Activated CD8-positive, alpha-beta memory T cell treated with anti-CD3 and anti-CD28 coated beads for 1 hour (primary cell): Measurements from ENCODE around the gene UTP11.
"Not testable (repeated sequence)": the region's sequence is repeated elsewhere in the genome, so short reads cannot be mapped to it uniquely, and the experiment has no call there.

ENCODE experiments used
- DNase-seq, 2 donors: peaks; one replicate each; pipeline ENCODE4 v3.0.0-alpha.2; 2020; ENCODE audit warnings: low read depth in 1 of 2; ENCODE audit errors: extremely low read depth in 1 of 2

The UTP11 gene

GRCh38 chr1:38027201-38028104 is 14.9 kb downstream of the UTP11 start:
- no peak for DNase-seq

DNA sequence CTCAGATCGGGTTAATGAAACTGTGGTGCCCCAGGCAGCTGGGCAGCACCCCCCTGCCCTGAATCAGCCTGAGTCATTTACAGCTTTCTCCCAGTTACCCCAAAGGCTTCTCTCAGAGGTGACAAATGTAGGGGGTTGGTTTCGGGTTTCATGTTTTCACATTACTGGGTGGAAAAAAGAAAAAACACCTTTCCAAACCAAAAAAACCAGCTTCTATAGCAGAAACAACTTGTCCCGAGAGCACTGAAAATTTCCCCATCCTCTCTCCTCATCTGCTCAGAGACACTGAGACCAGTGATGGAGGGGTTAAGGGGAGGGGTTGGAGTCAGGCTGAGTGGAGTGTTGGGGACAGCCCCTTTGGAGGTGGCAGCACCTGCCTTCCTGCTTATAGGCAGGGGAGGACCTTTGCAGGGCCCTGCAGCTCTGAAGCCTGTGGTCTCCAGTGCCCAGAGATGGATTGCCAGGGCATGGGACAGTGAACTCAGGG is 15.6 kb downstream of the UTP11 start:
- no peak for DNase-seq

- no peak for DNase-seq
These were observed 16.1 kb downstream of the UTP11 start for GRCh38 chr1:38028671-38029070.

DNA sequence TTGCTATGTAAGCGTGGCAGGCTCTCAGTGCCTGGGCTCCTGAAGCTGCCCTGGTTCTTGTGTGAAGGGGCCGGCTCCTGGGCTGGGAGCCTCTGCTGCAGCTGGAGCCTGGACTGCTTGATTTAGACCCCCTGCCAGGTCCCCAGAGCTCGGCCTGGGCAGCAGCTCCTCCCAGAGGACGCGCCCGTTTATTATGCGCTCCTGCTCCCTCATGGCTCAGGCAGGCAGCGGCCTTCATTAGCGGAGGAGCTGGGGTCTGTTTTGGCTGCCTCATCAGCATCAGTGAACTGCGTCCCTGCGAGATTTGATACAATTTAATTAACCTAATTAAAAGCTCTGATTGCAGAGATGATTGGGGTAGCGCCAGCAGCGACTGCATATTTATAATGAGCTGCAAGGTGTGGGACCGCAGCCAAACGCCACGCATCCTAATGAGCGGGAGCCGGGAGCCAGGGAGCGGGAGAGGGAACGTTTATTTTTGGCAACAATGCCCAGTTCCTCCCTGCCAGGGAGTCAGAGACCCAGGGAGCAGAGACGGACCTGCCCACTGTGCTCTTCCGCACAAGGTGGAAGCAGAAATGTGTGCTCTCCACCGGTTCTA is 16.6 kb downstream of the UTP11 start:
- DNase-seq: no peak

DNA sequence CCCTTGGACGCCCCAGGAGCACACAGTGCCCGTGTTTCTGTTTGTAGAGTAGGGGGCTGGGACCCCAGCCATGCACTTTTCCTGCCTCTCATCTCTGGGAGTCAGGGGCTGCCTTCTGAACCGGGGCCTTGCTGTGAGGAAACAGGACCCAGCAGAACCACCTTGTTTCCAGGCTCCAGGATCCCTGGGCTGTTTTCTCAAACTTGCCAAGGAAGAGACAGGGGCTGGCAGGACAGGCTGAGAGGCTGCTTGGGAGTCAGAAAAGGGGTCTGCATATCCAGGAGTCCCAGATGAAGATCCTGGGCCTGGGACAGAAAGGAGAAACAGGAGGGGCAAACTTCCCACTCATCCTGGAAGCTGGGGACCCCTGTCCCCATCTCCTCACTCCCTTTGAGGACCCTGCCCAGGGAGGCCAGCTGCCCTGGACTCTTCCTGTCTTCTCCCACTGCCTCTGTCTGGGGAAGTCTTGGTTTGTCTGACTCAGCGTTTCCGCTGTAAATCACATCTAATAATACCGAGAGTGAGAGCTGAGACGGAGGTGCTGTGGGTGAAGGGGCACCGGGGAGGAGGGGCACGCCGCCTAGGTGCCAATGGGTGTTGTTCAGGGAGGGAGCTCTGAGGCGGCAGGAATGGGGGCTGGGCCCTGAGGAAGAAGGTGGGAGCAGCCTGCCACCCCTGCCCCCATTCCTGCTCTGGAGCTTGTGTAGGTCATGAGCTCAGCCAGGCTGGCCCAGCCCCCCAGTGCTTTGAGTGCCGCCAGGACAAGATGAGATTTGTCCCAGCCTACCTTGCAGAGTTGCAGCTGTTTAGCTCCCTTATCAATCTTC is 17.4 kb downstream of the UTP11 start:
- no peak for DNase-seq

DNA sequence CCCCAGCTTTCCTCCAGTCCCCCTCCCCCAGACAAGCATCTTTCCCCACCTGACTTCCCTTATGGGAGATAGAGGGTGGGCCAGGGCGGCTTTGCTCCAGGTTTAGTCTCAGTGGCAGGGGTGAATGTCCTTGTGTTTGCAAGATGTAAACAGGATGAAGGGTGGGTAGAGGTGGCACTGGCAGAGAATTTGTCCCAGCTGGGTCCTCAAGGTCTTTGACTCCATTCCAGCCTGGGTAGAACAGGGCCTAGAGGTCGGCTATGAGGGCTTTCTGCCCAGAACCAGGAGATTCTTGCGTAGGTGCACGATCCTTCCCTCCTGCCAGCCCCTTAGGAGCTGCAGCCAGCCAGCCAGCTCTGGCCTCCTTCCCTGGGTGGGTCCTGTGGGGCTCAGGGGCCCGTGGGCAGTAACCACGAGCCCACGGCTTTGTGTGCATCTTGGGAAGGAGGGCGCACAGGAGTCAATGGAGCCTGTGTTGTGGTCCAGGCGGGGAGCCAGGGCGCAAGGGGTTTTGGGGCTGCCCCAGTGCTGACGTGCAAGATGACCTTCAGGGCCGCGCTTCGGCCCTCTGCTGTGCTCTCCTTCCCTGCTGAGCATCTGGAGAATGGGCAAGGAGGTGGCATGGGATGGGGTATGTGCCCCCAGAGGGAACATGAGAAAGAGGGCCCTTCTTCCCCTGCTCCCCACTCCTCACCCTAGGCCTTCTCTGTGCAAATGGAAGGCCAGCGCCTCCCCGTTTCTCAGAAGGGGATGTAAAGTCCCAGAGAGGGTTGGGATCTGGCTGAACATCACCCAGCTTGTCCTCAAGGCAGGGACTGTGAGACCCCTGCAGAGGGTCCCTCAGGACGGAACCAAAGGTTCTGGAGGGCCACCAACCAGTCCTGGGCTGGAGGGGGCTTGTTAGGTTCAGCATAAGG is 18.3 kb downstream of the UTP11 start:
- DNase-seq: no peak

DNA sequence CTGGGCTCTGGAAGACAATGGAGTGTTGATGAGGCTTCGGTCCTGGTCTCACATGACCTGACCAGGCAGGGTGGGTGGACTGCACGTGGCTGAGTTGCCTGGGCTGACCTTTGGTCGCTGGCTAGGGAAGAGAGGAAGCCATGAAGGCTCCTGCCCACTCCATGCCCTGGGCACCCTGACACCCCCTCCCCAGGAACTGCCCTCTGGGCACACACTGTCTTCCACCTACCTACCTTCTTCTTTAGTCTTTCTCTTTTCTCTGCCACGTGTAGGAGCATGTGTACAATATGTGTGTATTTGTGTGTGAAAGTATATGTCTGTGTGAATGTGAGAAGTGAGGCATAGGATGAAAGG is 19.0 kb downstream of the UTP11 start:
- no peak for DNase-seq

DNA sequence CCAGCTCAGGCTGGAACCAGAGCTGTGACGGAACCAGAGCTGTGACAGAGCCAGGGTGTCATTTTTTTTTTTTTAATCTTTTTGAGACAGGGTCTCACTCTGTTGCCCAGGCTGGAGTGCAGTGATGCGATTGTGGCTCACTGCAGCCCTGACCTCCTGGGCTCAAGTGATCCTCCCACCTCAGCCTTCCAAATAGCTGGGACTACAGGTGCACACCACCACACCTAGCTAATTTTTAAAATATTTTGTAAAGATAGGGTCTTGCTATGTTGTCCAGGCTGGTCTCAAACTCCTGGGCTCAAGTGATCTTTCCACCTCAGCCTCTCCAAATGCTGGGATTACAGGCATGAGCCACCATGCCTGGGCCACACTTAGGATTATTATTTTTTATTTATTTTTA is 20.5 kb downstream of the UTP11 start:
- not testable (repeated sequence) for DNase-seq

GRCh38 chr1:38034871-38035270 is 22.3 kb downstream of the UTP11 start:
- no peak for DNase-seq

- DNase-seq: no peak
These were observed 24.8 kb downstream of the UTP11 start for GRCh38 chr1:38037221-38037939.

DNA sequence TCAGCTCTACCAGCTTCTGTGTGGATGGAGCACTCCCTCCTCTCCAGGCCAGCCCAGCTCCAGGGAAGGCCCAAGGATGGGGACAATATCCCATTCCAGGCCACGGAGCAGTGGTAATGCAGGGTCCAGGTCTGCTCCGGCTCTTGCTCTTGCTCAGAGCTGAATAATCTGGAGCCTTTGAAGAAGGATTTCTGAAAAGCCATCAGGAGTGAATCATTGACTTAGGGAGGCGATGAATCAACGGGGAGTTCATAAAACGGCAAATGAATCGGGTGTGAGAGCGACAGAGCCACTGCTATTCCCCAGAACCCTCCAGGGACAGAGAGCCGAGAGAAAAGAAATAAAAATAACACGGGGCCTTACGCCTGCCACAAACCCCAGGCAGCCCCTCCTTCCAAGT is 26.3 kb downstream of the UTP11 start:
- DNase-seq: no peak

- DNase-seq: no peak
These were observed 27.0 kb downstream of the UTP11 start for GRCh38 chr1:38039331-38040088.

DNA sequence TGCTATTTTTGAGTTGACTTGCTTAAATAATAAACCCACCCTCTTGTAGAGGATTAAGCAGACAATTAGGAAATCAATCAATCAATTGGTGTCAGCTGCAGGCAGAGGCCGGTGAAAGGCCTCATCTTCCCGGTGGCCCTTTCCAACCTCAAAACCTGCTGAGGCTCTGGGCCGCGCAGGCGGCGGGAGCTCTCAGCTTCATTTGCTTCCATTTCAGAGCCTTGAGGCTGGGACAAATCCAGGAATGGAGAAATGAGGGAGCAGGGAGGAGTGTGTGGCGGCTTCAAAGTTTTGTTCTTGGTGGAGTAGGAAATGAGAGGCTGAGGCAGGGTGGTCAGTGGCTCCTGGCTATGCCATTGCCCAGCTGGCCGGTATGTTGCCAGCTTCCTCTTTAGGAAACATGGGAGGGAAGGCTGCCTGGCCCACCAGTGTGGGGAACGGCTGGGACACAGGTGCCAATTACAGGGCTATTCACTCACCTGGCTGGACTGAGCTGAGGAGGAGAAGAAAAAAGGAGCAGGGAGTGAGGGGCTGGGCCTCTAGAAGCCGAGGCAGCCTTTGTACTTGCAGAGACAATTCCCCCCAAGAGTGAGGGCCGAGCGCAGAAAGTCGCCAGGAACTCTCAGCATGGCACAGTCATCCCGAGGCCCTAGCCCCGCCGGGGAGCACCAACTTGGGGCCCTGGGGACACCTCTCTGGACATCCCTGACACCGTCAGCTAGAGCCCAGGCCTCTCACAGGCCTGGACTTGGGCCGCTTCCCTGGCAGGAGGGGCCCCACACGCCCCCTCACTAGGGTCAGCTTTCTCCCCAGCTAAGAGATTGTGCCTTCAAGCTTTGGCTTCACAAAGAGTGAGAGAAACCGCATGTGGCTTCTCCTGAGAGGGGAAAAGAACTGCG is 29.7 kb downstream of the UTP11 start:
- no peak for DNase-seq

- no peak for DNase-seq
These were observed 30.7 kb downstream of the UTP11 start for GRCh38 chr1:38043036-38043747.

DNA sequence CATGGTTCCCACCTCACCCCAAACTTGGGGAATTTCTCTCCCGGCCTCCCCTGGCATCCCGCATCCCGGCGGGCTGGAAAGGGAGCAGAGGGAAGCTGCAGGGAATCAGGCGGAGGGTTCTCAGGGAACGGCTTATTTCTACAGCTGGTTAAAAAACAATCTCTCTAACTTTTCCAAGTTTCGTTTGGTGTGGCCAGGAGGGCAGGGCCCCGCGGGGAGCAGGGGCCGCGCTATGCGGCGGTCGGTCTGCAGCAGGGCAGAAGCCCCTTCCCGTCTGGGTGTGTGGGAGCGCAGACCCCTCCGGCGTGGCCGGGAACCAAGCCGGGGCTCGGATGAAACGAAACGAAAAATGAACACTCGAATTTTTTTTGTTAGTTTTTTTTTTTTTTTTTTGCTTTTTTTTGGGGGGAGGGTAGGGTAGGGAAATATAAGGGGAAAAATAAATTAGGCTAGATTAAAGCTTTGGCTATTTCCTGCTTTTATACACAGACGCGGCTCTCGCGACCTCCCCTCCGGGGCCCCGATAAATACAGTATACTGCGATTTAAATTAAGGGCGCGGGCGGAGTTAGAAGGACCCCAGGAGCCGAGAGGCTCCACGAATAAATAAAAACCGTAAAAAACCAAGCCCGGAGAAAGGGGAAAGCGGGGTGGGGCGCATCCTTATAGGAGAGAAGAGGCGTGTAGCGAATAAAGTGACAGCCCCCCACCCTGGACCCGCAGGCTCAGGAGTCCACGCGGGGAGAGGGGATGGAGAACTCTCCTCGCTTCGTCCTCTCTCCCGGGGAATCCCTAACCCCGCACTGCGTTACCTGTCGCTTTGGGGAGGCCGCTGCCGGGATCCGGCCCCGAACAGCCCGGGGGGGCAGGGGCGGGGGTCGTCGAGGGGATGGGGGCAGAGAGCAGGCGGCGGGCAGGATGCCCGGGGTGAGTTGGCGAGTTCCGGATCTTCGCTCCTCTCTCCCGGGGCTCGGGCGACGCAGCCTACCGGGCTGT is 32.0 kb downstream of the UTP11 start:
- no peak for DNase-seq
